GM19193 (cell line): Measurements from ENCODE around the gene TENM4.

Experiments used
- POLR2A ChIP-seq: IDR thresholded peaks from 4 replicates; pipeline ENCODE4 v1.6.1; 2011; ENCODE audit not compliant: insufficient read depth, insufficient read length; ENCODE audit errors: extremely low read depth

Gene TENM4

GRCh38 chr11:79116600-79116999 is 324.2 kb downstream of the TENM4 start:
- TF ChIP-seq POLR2A, result no peak

- TF ChIP-seq POLR2A, result no peak
Observed at GRCh38 chr11:79113054-79113690, 327.7 kb downstream of the TENM4 start.

DNA sequence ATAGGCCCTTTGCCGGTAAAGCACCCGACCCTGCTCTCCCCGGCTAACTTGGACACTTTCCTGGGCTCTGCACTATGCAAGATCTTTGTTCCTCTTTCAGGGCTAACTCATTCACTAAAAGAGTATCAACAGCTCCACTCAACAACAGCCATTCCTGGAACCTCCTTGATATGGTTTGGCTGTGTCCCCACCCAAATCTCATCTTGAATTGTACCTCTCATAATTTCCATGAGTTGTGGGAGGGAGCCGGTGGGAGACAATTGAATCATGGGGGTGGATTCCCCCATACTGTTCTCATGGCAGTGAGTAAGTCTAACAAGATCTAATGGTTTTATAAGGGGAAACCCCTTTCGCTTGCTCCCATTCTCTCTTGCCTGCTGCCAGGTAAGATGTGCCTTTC is 330.0 kb downstream of the TENM4 start:
- no peak for TF ChIP-seq POLR2A

DNA sequence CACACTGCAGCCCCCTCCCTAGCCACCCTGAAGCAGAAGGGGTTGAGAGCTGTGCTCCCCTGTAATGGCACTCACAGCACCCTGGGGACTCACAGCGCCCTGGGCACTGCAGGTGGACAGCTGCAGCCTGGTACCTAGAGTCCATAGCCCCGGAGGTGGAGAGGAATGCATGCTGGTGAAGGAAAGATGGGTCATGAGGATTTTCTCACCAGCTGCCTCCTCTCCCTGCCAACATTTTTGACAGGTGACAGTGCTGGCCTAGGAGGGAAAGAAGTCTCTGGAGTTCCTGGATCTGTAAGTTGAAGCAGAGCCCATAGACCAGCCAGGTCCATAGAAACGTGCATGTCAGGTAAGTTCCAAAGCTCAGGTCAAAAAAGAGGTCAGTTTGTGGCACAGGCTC is 330.5 kb downstream of the TENM4 start:
- no peak for TF ChIP-seq POLR2A

DNA sequence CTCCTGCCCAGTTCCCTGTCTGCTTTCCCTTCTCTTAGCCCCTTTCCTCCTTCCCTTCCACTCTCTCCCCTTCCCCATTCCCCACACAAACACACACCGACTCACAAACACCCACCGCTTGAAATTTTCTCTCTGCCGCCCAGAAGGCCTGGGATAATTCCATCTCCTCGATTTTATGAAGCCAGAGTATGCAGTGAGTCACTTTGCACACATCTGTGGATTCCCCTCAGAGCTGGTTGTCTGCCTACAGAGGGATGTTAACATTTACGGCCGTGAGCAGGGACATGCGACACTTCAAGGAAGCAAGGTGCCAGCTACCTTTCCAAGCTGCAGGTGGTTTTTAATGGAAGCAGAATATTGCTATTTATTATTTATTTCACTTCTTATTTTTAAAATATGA is 332.0 kb downstream of the TENM4 start:
- TF ChIP-seq POLR2A, result no peak

- no peak for TF ChIP-seq POLR2A
Observed at GRCh38 chr11:79102840-79103239, 338.0 kb downstream of the TENM4 start.

DNA sequence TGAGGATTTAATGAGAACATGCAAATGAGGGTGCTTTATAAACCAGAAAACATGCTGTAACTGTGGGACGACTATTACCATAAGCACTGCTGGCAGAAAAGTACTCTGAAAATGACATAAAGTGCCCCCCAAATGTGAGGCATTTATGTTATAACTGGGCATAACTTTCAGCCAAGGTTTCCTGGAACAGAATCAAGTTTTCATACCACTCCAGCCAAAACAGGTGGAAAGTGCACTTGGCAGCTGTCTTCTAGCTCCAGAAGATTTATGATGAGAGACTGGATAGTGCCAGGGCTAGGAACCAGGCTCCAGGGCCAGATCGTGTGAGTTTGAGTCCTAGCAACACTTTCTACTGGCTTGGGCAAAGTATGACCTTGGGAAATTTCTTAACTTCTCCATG is 339.2 kb downstream of the TENM4 start:
- no peak for TF ChIP-seq POLR2A

DNA sequence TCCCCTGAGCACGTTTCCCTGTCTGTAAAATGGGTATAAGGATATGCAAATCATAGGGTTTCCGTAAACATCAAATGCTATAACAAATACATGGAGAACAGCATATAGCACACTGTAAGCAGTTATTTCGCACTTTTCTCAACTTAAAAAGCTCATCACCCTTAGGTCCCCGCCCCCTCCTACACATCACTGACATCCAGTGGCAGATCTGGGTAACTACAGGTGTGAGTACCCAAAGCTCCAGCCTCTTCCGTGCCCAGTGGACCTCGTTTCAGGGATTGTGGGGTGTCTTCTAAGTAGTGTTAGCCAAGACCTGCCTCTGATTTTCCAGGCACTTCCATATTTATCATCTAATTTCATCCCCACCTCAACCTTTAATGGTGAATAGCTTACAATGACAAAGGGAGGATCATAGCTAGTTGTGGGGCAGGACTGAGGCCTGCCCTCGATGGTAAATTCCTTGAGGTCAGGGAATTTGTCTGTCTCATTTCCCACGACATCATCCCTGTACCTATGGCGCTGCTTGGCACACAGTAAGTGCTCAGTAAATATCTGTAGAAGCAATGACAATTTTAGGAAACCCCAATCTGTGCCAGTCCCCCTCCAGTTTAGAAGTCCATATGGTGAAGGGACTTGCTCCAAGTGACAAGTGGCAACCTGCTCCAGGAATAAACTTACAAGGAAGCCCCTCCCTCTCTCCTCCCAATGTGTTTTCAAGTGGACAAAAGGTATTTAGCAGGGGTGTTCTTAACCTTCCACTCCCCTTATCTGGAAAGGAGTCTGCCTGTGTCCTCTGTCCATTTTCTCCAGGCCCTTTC is 340.5 kb downstream of the TENM4 start:
- no peak for TF ChIP-seq POLR2A

DNA sequence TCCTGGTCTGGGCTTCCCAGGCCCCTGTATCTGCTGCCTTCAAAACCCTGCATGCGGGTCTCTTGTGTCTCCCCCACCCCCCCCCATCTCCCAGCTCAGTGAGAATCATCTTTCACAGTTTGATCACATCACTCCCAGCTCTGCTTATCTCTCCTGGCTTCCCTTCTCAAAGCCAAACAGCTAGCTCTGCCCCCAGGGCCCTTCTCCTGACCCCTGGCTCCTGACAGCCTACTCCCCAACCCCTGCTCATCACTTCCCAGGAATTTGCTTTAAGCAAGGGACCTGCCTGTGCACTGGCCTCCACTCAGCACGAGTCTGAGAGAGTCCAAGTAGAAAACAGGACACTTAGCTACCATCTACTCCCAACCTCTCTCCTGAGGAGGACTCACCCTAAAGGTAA is 342.7 kb downstream of the TENM4 start:
- TF ChIP-seq POLR2A, result no peak

DNA sequence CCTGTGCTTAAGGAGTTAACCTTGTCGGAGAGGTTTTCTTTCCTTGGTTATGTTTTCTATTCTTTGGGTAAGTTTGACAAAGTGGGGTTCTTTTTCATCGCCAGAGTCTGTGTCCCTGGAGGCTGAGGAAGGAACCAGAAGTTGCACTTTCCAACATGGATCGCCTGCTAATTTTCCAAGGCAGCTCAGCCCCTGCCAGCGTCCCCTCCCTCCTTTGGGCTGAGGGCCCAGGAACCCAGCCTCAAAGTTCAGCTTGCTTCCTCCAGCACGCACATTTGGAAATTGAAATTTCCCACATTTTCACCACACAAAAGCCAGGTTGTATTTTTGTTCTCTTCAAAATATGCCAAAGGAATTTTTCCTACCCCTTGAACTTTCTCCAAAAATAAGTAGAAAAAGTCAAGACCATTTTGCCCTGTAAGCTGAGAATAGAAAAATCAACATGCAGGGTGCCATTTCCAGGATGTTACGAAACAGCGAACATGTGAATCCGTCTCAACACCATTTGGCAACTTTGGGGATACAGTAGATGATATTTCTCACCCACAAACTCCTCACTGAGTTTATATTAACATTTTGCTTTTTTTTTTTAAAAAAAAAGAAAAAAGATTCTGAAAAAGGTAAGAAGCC is 343.5 kb downstream of the TENM4 start:
- TF ChIP-seq POLR2A, result no peak

DNA sequence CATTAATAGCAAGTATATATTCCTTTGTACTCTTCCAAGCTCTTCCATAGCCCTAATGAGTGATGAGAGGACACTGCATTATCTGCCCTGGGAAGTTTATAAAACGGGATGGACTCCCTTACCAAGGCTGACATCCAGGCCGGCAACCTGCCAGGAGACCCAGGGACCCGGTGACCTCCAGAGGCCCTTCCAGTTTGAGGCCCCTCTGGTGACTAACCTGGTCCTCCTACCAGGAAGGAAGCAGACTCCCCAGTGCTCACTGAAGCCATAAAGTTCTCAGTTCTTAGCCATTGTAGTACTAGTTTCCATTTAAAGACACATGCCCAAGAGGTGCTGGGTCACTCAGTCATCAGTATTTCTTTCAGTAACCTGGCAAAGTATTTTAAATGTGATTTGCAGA is 345.4 kb downstream of the TENM4 start:
- no peak for TF ChIP-seq POLR2A

DNA sequence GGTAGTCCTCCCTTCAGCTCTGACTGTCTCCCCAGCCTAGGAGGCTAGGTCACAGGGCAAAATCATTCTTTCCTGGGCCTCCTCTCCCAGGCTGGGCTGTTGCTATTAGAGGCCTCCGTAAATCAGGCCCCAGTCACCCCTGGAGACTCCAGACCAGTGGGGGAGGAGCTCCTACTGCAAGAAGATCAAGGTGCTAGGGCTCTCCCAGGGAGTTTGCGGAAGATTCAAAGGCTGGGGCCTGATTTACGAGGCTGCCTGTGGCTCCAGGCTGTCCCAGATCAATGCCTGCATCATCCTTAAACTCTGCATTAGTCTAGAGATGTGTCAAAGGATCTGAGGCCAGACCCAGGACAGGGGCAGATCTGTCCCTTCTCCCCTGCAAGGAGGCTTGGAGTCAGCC is 346.2 kb downstream of the TENM4 start:
- no peak for TF ChIP-seq POLR2A

DNA sequence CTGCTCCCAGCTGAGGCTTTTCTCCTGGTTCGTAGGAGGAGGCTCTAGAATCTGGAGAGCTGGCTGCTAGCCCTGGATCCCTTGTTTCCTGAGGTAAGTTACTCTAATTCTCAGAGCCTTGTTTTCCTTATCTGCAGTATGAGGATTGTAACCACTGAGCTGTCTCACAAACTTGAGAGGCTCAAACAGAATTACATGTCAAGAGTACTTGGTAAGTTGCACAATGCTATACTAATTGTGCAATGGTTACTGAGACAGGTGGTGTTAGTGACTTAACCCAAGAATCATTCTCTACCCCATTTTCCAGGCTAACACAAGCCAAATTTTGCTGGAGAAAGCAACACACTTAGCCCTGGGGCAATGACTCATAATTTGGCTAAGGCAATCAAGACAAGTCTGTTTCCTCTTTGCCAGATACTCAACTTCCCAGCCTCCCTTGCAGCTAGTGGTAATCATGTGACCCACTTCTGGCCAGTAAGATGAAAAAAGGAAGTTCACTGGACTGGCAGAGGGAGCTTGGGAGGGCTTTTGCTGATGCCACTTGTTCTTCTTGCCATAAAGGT is 348.0 kb downstream of the TENM4 start:
- TF ChIP-seq POLR2A, result no peak

DNA sequence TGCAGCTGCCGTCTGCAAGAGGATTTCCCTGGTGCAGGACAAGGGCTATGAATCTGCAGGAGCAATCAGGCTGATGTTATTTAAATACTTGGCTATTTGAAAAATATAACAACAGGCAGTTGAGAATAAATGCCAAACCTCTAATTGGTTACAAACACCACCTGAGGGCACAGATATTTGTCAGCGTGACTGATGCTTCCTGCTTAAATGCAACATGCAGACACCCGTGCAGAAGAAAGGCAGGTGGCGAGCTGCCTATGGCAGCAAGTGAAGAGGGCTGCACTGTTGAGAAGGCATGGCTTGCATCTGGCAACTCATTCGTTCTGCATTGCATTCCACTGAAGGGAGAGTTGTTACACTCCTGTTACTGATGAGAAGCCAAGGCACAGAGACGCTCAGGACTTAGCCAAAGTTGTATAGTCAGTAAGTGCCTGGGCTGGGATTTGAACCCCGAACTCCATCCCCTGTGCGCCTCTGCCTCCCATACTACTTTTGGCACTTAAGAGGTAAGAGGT is 350.6 kb downstream of the TENM4 start:
- TF ChIP-seq POLR2A, result no peak

DNA sequence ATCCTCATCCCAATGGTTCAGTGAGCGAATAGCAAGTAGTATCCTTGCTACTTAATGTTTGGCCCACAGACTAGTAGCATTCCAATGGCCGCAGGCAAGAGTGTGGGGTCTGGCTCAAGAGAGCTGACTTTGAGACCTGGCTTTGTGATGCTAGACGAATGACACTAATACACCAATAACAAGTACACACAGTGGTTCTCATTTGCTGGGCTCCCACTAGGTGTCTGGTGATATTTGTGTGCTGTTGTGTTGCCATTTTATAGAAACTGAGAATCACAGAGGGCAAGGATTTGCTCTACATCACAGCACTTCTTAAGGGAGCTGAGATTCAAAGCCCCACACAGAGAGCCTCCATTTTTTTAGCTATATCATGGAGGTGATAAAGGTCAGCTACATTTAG is 351.2 kb downstream of the TENM4 start:
- no peak for TF ChIP-seq POLR2A
